ENCODE data around the gene DAND5.

DNA sequence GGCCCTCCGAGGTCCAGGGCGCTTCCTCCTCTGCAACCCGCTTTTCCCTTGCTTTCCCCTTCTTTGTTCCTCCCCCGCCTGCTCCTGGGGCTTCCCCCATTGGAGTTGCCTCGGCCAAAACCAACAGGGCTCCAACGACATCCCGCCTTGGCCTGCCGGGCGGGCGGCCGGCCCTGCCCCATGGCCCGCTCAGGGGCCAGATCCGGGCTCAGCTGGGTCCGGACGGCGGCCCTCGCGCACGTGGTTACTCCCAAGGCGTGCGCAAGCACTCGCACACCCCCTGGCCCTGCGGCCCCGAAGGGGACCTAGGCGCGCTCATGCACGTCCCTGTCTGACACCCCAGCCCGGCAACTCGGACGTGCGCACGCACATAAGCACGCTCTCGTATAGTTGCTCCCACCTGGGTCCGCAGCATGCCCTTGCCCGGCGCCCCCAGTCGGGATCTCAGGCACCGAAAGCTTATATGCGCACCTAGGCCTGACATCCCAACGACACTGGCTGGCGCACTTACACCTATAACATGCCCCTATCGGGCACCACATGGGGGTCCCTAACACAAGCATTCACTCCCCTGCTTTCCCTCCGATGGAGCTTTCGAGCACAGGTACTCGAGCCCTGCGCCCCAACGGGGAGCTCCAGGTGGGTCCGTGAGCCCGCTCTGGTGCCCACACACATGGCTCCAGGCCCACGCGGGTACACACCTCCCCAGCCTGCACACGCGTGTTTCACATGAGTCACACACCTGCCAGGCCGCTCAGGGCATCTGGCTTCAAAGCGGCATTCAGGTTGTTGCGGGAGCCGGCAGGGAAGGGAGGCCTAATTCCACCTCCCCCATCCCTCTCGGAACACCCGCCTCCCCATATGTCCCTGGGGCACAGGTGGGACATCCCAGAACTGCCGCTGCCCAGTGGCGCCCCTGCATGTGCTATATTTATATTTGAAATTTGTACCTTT lies 40.9 kb downstream of the DAND5 start:
- TF ChIP-seq POLR2A (IDR thresholded peaks at IDR 0.05; ENCODE audit: extremely low read depth, insufficient read length) = no peak
- no peak for TF ChIP-seq CTCF (IDR thresholded peaks at IDR 0.05; ENCODE audit: low read depth, low read length)
- no peak for TF ChIP-seq MAX (IDR thresholded peaks at IDR 0.05; ENCODE audit: low read depth, low read length)
